Dedifferentiated amniotic fluid mesenchymal stem cell (primary cell): ENCODE measurements around the gene TTC7B.

Source experiments
- DNase-seq: peaks from one replicate; pipeline ENCODE4 v3.0.0-alpha.2; 2016; ENCODE audit errors: extremely low spot score

TTC7B gene

GRCh38 chr14:90805662-90806540 lies 10.3 kb downstream of the TTC7B start:
- DNase-seq = no peak

GRCh38 chr14:90805084-90805391 lies 11.2 kb downstream of the TTC7B start:
- no peak for DNase-seq

GRCh38 chr14:90804292-90805083 lies 11.7 kb downstream of the TTC7B start:
- no peak for DNase-seq

GRCh38 chr14:90803249-90803648 lies 13.0 kb downstream of the TTC7B start:
- DNase-seq = no peak

GRCh38 chr14:90799420-90799819 lies 16.8 kb downstream of the TTC7B start:
- no peak for DNase-seq

GRCh38 chr14:90797919-90798318 lies 18.3 kb downstream of the TTC7B start:
- DNase-seq = no peak

GRCh38 chr14:90797451-90797850 lies 18.8 kb downstream of the TTC7B start:
- no peak for DNase-seq

GRCh38 chr14:90796329-90796728 lies 19.9 kb downstream of the TTC7B start:
- DNase-seq = no peak

- DNase-seq = peak; percentile 44
Measured at GRCh38 chr14:90795744-90796143, 20.5 kb downstream of the TTC7B start.

- DNase-seq = no peak
Measured at GRCh38 chr14:90791486-90791885, 24.7 kb downstream of the TTC7B start.

GRCh38 chr14:90788031-90788430 lies 28.2 kb downstream of the TTC7B start:
- DNase-seq = no peak

GRCh38 chr14:90785876-90786450 lies 30.3 kb downstream of the TTC7B start:
- DNase-seq = no peak

GRCh38 chr14:90785471-90785870 lies 30.8 kb downstream of the TTC7B start:
- DNase-seq = no peak

GRCh38 chr14:90784621-90785270 lies 31.5 kb downstream of the TTC7B start:
- no peak for DNase-seq

GRCh38 chr14:90783344-90783743 lies 32.9 kb downstream of the TTC7B start:
- DNase-seq = no peak

- DNase-seq = no peak
Measured at GRCh38 chr14:90782892-90783291, 33.3 kb downstream of the TTC7B start.

GRCh38 chr14:90781876-90782275 lies 34.4 kb downstream of the TTC7B start:
- DNase-seq = no peak

GRCh38 chr14:90781344-90781761 lies 34.9 kb downstream of the TTC7B start:
- no peak for DNase-seq

GRCh38 chr14:90780519-90780918 lies 35.7 kb downstream of the TTC7B start:
- DNase-seq = no peak

GRCh38 chr14:90778571-90779255 lies 37.5 kb downstream of the TTC7B start:
- DNase-seq = no peak

- no peak for DNase-seq
Measured at GRCh38 chr14:90777830-90778485, 38.3 kb downstream of the TTC7B start.
